ENCODE measurements around the gene IRF7. TPM values are rescaled to one million over a fixed set of nuclear protein-coding genes. Genes with fewer than 3 reads are reported as not detected.

Gene IRF7
- total RNA-seq, 1 donor from 2014 or later: 10.2 TPM

DNA sequence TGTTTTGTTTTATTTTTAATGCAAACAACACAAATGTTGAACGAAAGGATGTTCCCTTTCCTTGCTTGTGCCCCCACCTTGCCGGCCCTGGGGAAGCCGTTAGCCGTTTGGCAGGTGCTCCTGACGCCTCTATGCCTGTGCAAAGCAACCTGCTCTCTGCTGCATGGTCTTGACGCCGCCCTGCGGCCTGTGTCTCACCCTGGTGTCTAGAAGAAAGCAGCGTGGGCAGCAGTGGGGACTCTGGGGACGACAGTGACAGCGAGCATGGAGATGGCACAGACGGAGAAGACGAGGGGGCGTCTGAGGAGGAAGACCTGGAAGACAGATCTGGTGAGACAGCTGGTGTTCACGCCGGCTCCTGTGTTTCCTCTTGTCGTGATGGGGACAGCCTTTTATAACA, 34.0 kb downstream of the IRF7 start:
- Mint-ChIP-seq H3K27me3 (ENCODE audit: low read depth) (peaks cover 3% of the 10 kb centered on the region), H3K27ac (ENCODE audit: unreplicated experiment) (no peak overlapping the region), H3K9me3 (no peaks in the 10 kb centered on the region), H3K4me1 (peaks cover 22% of the 10 kb centered on the region), H3K4me3 (no peak overlapping the region), H3K36me3 (ENCODE audit: low read depth) (no peaks in the 10 kb centered on the region)
- TF ChIP-seq, protein P1, sequence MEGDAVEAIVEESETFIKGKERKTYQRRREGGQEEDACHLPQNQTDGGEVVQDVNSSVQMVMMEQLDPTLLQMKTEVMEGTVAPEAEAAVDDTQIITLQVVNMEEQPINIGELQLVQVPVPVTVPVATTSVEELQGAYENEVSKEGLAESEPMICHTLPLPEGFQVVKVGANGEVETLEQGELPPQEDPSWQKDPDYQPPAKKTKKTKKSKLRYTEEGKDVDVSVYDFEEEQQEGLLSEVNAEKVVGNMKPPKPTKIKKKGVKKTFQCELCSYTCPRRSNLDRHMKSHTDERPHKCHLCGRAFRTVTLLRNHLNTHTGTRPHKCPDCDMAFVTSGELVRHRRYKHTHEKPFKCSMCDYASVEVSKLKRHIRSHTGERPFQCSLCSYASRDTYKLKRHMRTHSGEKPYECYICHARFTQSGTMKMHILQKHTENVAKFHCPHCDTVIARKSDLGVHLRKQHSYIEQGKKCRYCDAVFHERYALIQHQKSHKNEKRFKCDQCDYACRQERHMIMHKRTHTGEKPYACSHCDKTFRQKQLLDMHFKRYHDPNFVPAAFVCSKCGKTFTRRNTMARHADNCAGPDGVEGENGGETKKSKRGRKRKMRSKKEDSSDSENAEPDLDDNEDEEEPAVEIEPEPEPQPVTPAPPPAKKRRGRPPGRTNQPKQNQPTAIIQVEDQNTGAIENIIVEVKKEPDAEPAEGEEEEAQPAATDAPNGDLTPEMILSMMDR (conservative IDR thresholded peaks at IDR 0.05): no peak
- DNase-seq (ENCODE audit: low read depth, low spot score): no peak

DNA sequence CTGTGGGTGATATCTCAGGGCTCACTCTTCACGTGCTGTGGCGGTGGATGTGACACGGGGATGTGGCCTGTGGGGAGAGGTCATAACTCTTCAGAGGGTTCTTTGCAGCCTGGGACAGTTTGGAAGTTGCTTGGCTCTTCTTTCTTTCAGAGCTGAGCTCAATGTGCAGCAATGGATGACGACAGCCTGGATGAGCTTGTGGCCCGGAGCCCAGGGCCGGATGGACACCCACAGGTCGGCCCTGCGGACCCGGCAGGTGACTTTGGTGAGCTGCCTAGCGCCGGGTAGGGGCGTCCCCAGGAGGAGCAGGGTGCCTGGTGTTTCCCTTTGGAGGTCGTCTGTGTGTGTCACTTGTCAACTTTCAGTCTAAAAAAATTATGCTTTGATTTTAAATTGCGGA, 34.4 kb downstream of the IRF7 start:
- H3K36me3 Mint-ChIP-seq (ENCODE audit: low read depth): no peaks in the 10 kb centered on the region
- peak overlapping the region; percentile 61 for H3K4me3 Mint-ChIP-seq
- no peaks in the 10 kb centered on the region for H3K9me3 Mint-ChIP-seq
- H3K27me3 Mint-ChIP-seq (ENCODE audit: low read depth): peaks cover 3% of the 10 kb centered on the region
- no peak for DNase-seq (ENCODE audit: low read depth, low spot score)
- no peak overlapping the region for H3K27ac Mint-ChIP-seq (ENCODE audit: unreplicated experiment)
- H3K4me1 Mint-ChIP-seq: peaks cover 22% of the 10 kb centered on the region
- TF ChIP-seq, protein P1 (conservative IDR thresholded peaks at IDR 0.05): no peak

DNA sequence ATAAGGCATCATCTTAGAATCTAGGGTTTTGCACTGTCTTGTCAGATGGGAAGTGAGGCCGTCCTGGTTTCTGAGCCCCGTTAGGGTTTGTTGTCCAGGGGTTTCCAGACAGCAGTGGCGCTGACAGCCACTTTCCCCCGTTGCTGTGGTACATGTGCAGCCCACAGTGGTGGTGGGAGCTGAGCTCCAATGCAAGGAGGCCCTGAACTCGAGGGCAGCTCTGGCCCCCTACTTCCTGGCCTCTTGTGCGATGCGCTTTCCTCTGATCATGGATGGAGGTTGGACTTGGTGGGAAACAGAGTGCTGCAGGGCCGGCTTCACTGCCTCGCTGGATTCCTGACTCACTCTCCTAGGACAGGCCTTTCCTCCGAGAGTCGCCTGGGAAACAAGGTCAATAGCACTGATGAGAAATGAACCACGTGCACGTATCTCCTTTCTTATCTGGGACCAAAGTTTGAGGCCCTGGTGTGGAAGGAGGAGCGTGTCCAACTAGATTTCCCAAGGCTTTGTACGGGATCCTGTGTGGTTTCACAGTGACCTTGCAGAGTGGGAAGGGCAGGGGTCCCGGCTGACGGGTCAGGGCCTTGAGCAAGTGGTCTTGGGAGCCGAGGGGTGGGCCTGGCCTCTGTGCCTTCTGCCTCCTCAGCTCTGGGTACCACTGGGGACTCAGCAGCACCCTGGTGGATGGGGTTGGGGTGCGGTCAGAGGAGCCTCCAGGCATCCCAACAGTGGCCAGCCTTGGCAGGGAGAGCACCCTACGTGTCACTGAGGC, 35.7 kb downstream of the IRF7 start:
- TF ChIP-seq, protein P1 (conservative IDR thresholded peaks at IDR 0.05): no peak
- Mint-ChIP-seq H3K4me1 (peaks cover 24% of the 10 kb centered on the region), H3K27ac (ENCODE audit: unreplicated experiment) (no peak overlapping the region), H3K9me3 (no peaks in the 10 kb centered on the region), H3K36me3 (ENCODE audit: low read depth) (no peaks in the 10 kb centered on the region), H3K27me3 (ENCODE audit: low read depth) (peaks cover 10% of the 10 kb centered on the region), H3K4me3 (peak overlapping the region; percentile 67)
- DNase-seq (ENCODE audit: low read depth, low spot score): no peak

DNA sequence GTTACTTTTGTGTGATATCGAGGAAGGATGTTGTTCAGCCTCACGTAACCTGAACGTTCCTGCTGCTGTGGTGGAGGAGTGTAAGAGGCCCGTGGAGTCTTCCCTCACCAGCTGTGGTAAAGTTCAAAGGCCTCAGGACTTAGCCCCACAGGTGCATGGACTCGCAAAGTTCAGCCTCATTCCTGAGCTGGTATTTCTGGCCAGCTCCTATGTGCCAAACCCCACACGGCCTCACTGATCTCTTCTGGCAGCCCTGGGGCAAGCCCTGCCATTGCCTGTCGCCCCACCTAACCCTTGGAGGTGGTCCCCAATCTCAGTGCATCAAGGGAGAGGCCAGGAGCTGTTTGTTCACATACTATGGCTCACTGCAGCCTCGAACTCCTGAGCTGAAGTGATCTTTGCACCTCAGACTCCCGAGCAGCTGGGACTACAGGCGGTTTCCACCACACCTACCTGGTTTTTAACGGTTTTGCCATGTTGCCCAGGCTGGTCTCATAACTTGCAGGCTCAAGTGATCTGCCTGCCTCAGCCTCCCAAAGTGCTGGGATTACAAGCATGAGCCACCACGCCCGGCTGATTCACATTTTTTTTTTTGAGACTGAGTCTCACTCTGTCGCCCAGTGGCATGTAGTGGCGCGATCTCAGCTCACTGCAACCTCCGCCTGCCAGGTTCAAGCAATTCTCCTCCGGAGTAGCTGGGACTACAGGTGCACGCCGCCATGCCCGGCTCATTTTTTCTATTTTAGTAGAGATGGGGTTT, 37.3 kb downstream of the IRF7 start:
- H3K9me3 Mint-ChIP-seq: no peaks in the 10 kb centered on the region
- H3K4me3 Mint-ChIP-seq: peak overlapping the region; percentile 91
- no peak overlapping the region for H3K27ac Mint-ChIP-seq (ENCODE audit: unreplicated experiment)
- TF ChIP-seq, protein P1 (conservative IDR thresholded peaks at IDR 0.05): no peak
- H3K4me1 Mint-ChIP-seq: peaks cover 27% of the 10 kb centered on the region
- no peaks in the 10 kb centered on the region for H3K36me3 Mint-ChIP-seq (ENCODE audit: low read depth)
- no peak for DNase-seq (ENCODE audit: low read depth, low spot score)
- peaks cover 25% of the 10 kb centered on the region for H3K27me3 Mint-ChIP-seq (ENCODE audit: low read depth)

DNA sequence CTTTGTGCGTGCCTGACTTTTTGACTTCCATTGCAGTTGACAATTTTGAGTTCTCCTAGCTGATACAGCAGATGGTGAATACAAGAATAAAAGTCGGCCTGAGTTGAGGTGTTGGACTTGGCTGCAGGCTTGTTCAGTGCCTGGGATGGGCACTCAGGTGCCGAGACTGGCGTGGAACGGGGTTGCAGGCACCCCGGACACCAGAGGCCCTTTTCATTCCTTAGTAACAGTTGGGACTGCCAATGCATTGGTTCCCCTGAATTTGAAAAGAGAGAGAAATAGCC, 38.2 kb downstream of the IRF7 start:
- Mint-ChIP-seq H3K27me3 (ENCODE audit: low read depth) (peaks cover 29% of the 10 kb centered on the region), H3K9me3 (no peaks in the 10 kb centered on the region), H3K4me3 (peak overlapping the region; percentile 91), H3K4me1 (peaks cover 27% of the 10 kb centered on the region), H3K27ac (ENCODE audit: unreplicated experiment) (peak overlapping the region; percentile 93), H3K36me3 (ENCODE audit: low read depth) (no peaks in the 10 kb centered on the region)
- no peak for DNase-seq (ENCODE audit: low read depth, low spot score)
- TF ChIP-seq, protein P1 (conservative IDR thresholded peaks at IDR 0.05): no peak

All from neural crest cell (in vitro differentiated cells).